ENCODE results near the gene BCL2L13.

The BCL2L13 gene

GRCh38 chr22:17726006-17726927, 87.7 kb downstream of the BCL2L13 start:
- no peak overlapping the region for H3K4me3 ChIP-seq (ENCODE audit: low read depth, low read length)
- no peaks in the 10 kb centered on the region for H3K27me3 ChIP-seq (ENCODE audit: control insufficient read depth, insufficient read depth, low read length)
- no peaks in the 10 kb centered on the region for H3K4me1 ChIP-seq
- no peak for TF ChIP-seq CTCF (IDR thresholded peaks at IDR 0.05)
- no peak overlapping the region for H3K27ac ChIP-seq
- no peak overlapping the region for H3K4me2 ChIP-seq (ENCODE audit: low read length)
- H2AFZ ChIP-seq, result no peak overlapping the region
- no peak overlapping the region for H3K9ac ChIP-seq
- no peaks in the 10 kb centered on the region for H3K9me3 ChIP-seq (ENCODE audit: control insufficient read depth, low read length)
- no peaks in the 10 kb centered on the region for H3K79me2 ChIP-seq
- H3K36me3 ChIP-seq (ENCODE audit: control insufficient read depth, insufficient read depth, low read length), result no peaks in the 10 kb centered on the region

GRCh38 chr22:17726928-17727897, 88.7 kb downstream of the BCL2L13 start:
- H3K9me3 ChIP-seq (ENCODE audit: control insufficient read depth, low read length), result no peaks in the 10 kb centered on the region
- H3K36me3 ChIP-seq (ENCODE audit: control insufficient read depth, insufficient read depth, low read length), result no peaks in the 10 kb centered on the region
- H2AFZ ChIP-seq, result no peak overlapping the region
- no peak overlapping the region for H3K9ac ChIP-seq
- TF ChIP-seq CTCF (IDR thresholded peaks at IDR 0.05), result no peak
- H3K4me3 ChIP-seq (ENCODE audit: low read depth, low read length), result no peak overlapping the region
- H3K4me2 ChIP-seq (ENCODE audit: low read length), result no peak overlapping the region
- H3K27ac ChIP-seq, result no peak overlapping the region
- no peaks in the 10 kb centered on the region for H3K27me3 ChIP-seq (ENCODE audit: control insufficient read depth, insufficient read depth, low read length)
- H3K79me2 ChIP-seq, result no peaks in the 10 kb centered on the region
- no peaks in the 10 kb centered on the region for H3K4me1 ChIP-seq

- TF ChIP-seq CTCF (IDR thresholded peaks at IDR 0.05), result no peak
- Histone ChIP-seq H3K4me3 (ENCODE audit: low read depth, low read length) (no peak overlapping the region), H3K27ac (no peak overlapping the region), H3K36me3 (ENCODE audit: control insufficient read depth, insufficient read depth, low read length) (no peaks in the 10 kb centered on the region), H3K4me2 (ENCODE audit: low read length) (no peak overlapping the region), H3K9me3 (ENCODE audit: control insufficient read depth, low read length) (no peaks in the 10 kb centered on the region), H3K9ac (no peak overlapping the region), H3K79me2 (no peaks in the 10 kb centered on the region), H3K27me3 (ENCODE audit: control insufficient read depth, insufficient read depth, low read length) (no peaks in the 10 kb centered on the region), H3K4me1 (no peaks in the 10 kb centered on the region), H2AFZ (no peak overlapping the region)
Measured at GRCh38 chr22:17728786-17729185, 90.2 kb downstream of the BCL2L13 start.

- H3K27me3 ChIP-seq (ENCODE audit: control insufficient read depth, insufficient read depth, low read length), result no peaks in the 10 kb centered on the region
- no peaks in the 10 kb centered on the region for H3K79me2 ChIP-seq
- H3K27ac ChIP-seq, result no peak overlapping the region
- no peak for TF ChIP-seq CTCF (IDR thresholded peaks at IDR 0.05)
- H2AFZ ChIP-seq, result no peak overlapping the region
- H3K9ac ChIP-seq, result no peak overlapping the region
- no peak overlapping the region for H3K4me3 ChIP-seq (ENCODE audit: low read depth, low read length)
- no peaks in the 10 kb centered on the region for H3K9me3 ChIP-seq (ENCODE audit: control insufficient read depth, low read length)
- H3K4me2 ChIP-seq (ENCODE audit: low read length), result no peak overlapping the region
- no peaks in the 10 kb centered on the region for H3K36me3 ChIP-seq (ENCODE audit: control insufficient read depth, insufficient read depth, low read length)
- H3K4me1 ChIP-seq, result no peaks in the 10 kb centered on the region
Measured at GRCh38 chr22:17729561-17729960, 91.0 kb downstream of the BCL2L13 start.
